GM23338 (cell line): ENCODE data around the gene ZNF438. TPM values are rescaled to one million over a fixed set of nuclear protein-coding genes. Genes with fewer than 3 reads are reported as not detected.

Experiments used
- ATAC-seq: fragments of 200-7000 bp; cut with Tn5 transposase; 3 replicates; pipeline ENCODE4 v1.9.1; 2020
- DNase-seq: peaks from one replicate; pipeline ENCODE4 v3.0.0-alpha.2; 2015; ENCODE audit warnings: low spot score
- H2AFZ ChIP-seq: fragments of 200-600 bp; sonication (generic); 2 replicates; pipeline ENCODE4 v1.8.0; 2016; ENCODE audit warnings: antibody characterized with exemption, mild to moderate bottlenecking, moderate library complexity
- H3F3A ChIP-seq: fragments of 200-600 bp; sonication (generic); replicated peaks from 2 replicates; pipeline ENCODE4 v1.8.0; 2017; ENCODE audit warnings: antibody characterized with exemption, mixed run types, low read depth
- H3K27ac ChIP-seq: fragments of 200-600 bp; sonication (generic); 2 replicates; pipeline ENCODE4 v1.6.1; 2016; ENCODE audit warnings: low read depth
- H3K27me3 ChIP-seq: fragments of 200-600 bp; sonication (generic); 2 replicates; pipeline ENCODE4 v1.8.0; 2016; ENCODE audit warnings: mild to moderate bottlenecking, mixed run types, moderate library complexity; ENCODE audit not compliant: insufficient read depth
- H3K36me3 ChIP-seq: fragments of 200-600 bp; sonication (generic); 2 replicates; pipeline ENCODE4 v1.8.0; 2016; ENCODE audit warnings: mild to moderate bottlenecking; ENCODE audit not compliant: insufficient read depth
- H3K4me1 ChIP-seq: fragments of 200-600 bp; sonication (generic); 2 replicates; pipeline ENCODE4 v1.8.0; 2016; ENCODE audit warnings: mild to moderate bottlenecking, moderate library complexity; ENCODE audit not compliant: insufficient read depth
- H3K4me2 ChIP-seq: fragments of 200-600 bp; sonication (generic); 2 replicates; pipeline ENCODE4 v1.7.1; 2017; ENCODE audit warnings: mixed run types
- H3K4me3 ChIP-seq: fragments of 200-600 bp; sonication (generic); 2 replicates; pipeline ENCODE4 v1.6.1; 2016; ENCODE audit warnings: mixed run types
- H3K79me2 ChIP-seq: fragments of 200-600 bp; sonication (generic); replicated peaks from 2 replicates; pipeline ENCODE4 v1.8.0; 2017; ENCODE audit warnings: mild to moderate bottlenecking; ENCODE audit not compliant: insufficient read depth
- H3K9me2 ChIP-seq: fragments of 200-600 bp; sonication (generic); 2 replicates; pipeline ENCODE4 v1.8.0; 2017; ENCODE audit not compliant: insufficient read depth
- H4K20me1 ChIP-seq: fragments of 200-600 bp; sonication (generic); replicated peaks from 2 replicates; pipeline ENCODE4 v1.8.0; 2017; ENCODE audit warnings: mild to moderate bottlenecking; ENCODE audit not compliant: insufficient read depth
- H3K27ac Mint-ChIP-seq: 2 replicates; pipeline ENCODE4 v1.8.0; 2020; ENCODE audit warnings: inconsistent platforms, mild to moderate bottlenecking, moderate library complexity, mixed read lengths
- H3K27me3 Mint-ChIP-seq: 3 replicates; pipeline ENCODE4 v1.8.0; 2022; ENCODE audit warnings: low read depth, mild to moderate bottlenecking, moderate library complexity, mixed read lengths, inconsistent platforms; ENCODE audit not compliant: insufficient read depth, poor library complexity
- H3K36me3 Mint-ChIP-seq: 3 replicates; pipeline ENCODE4 v1.8.0; 2021; ENCODE audit warnings: low read depth, mild to moderate bottlenecking, inconsistent platforms, moderate library complexity, mixed read lengths
- H3K4me1 Mint-ChIP-seq: 3 replicates; pipeline ENCODE4 v1.8.0; 2020; ENCODE audit warnings: mild to moderate bottlenecking, inconsistent platforms, mixed read lengths
- H3K4me3 Mint-ChIP-seq: 3 replicates; pipeline ENCODE4 v1.8.0; 2021; ENCODE audit warnings: moderate library complexity, mild to moderate bottlenecking, inconsistent platforms, mixed read lengths
- H3K9me3 Mint-ChIP-seq: 3 replicates; pipeline ENCODE4 v1.8.0; 2020; ENCODE audit warnings: moderate library complexity, mild to moderate bottlenecking, inconsistent platforms, mixed read lengths
- CREB1 ChIP-seq: fragments of 250-450 bp; sonication (Bioruptor Pico); IDR thresholded peaks from 2 replicates; pipeline ENCODE4 v1.5.0; 2020; ENCODE audit warnings: low read depth, mild to moderate bottlenecking, moderate library complexity
- ETS1 ChIP-seq: IDR thresholded peaks from 2 replicates; pipeline ENCODE4 v1.6.1; 2016; ENCODE audit warnings: antibody characterized with exemption
- EZH2 ChIP-seq: fragments of 200-600 bp; sonication (generic); IDR thresholded peaks from one replicate; pipeline ENCODE4 v1.8.0; 2017; ENCODE audit warnings: antibody characterized with exemption, mild to moderate bottlenecking, low read depth; ENCODE audit not compliant: unreplicated experiment
- EZH2phosphoT487 ChIP-seq: fragments of 200-600 bp; sonication (generic); IDR thresholded peaks from one replicate; pipeline ENCODE4 v1.8.1; 2018; ENCODE audit warnings: antibody characterized with exemption; ENCODE audit not compliant: unreplicated experiment
- JUNB ChIP-seq: IDR thresholded peaks from one replicate; pipeline ENCODE4 v1.6.1; 2016; ENCODE audit warnings: antibody characterized with exemption; ENCODE audit not compliant: unreplicated experiment
- NANOG ChIP-seq: IDR thresholded peaks from 2 replicates; pipeline ENCODE4 v1.6.1; 2016; ENCODE audit warnings: antibody characterized with exemption, borderline replicate concordance
- POLR2AphosphoS5 ChIP-seq: IDR thresholded peaks from 2 replicates; pipeline ENCODE4 v1.6.1; 2016; ENCODE audit warnings: antibody characterized with exemption, low read depth
- REST ChIP-seq: IDR thresholded peaks from one replicate; pipeline ENCODE4 v1.6.1; 2018; ENCODE audit warnings: antibody characterized with exemption; ENCODE audit not compliant: unreplicated experiment
- STAT1 ChIP-seq: IDR thresholded peaks from one replicate; pipeline ENCODE4 v1.6.1; 2016; ENCODE audit warnings: antibody characterized with exemption; ENCODE audit not compliant: unreplicated experiment
- ZNF114 ChIP-seq: fragments of 250-450 bp; sonication (Bioruptor Pico); IDR thresholded peaks from 2 replicates; pipeline ENCODE4 v1.5.0; 2020; ENCODE audit warnings: mild to moderate bottlenecking, moderate library complexity
- ZNF331 ChIP-seq: fragments of 250-450 bp; sonication (Bioruptor Pico); IDR thresholded peaks from 2 replicates; pipeline ENCODE4 v1.5.0; 2020; ENCODE audit warnings: low read depth, mild to moderate bottlenecking, moderate library complexity
- polyA plus RNA-seq: library from polyadenylated mRNA; unstranded; fragments of >200 nt; fragmentation: Nextera tagmentation; extraction: Ambion mirVana; gene quantifications from 2 replicates; pipeline ENCODE4 v1.2.1, GENCODE V29; 2016
- total RNA-seq: library from RNA; depleted of rRNA; stranded (reverse); fragments of >200 nt; shearing (Covaris generic); gene quantifications from 2 replicates; pipeline ENCODE4 v1.2.3, GENCODE V29; 2014
- TF ChIP-seq, protein P1 (sequence below): fragments of 250-450 bp; sonication (Bioruptor Pico); IDR thresholded peaks from 2 replicates; pipeline ENCODE4 v1.5.0; 2020; ENCODE audit warnings: mild to moderate bottlenecking, moderate library complexity

Gene ZNF438
- total and polyA plus RNA-seq, 2 experiments from 2014 or later = 0.91 to 0.94 TPM

GRCh38 chr10:31000071-31000782 lies 31.4 kb downstream of the ZNF438 start (continued):
- TF ChIP-seq, protein P1, sequence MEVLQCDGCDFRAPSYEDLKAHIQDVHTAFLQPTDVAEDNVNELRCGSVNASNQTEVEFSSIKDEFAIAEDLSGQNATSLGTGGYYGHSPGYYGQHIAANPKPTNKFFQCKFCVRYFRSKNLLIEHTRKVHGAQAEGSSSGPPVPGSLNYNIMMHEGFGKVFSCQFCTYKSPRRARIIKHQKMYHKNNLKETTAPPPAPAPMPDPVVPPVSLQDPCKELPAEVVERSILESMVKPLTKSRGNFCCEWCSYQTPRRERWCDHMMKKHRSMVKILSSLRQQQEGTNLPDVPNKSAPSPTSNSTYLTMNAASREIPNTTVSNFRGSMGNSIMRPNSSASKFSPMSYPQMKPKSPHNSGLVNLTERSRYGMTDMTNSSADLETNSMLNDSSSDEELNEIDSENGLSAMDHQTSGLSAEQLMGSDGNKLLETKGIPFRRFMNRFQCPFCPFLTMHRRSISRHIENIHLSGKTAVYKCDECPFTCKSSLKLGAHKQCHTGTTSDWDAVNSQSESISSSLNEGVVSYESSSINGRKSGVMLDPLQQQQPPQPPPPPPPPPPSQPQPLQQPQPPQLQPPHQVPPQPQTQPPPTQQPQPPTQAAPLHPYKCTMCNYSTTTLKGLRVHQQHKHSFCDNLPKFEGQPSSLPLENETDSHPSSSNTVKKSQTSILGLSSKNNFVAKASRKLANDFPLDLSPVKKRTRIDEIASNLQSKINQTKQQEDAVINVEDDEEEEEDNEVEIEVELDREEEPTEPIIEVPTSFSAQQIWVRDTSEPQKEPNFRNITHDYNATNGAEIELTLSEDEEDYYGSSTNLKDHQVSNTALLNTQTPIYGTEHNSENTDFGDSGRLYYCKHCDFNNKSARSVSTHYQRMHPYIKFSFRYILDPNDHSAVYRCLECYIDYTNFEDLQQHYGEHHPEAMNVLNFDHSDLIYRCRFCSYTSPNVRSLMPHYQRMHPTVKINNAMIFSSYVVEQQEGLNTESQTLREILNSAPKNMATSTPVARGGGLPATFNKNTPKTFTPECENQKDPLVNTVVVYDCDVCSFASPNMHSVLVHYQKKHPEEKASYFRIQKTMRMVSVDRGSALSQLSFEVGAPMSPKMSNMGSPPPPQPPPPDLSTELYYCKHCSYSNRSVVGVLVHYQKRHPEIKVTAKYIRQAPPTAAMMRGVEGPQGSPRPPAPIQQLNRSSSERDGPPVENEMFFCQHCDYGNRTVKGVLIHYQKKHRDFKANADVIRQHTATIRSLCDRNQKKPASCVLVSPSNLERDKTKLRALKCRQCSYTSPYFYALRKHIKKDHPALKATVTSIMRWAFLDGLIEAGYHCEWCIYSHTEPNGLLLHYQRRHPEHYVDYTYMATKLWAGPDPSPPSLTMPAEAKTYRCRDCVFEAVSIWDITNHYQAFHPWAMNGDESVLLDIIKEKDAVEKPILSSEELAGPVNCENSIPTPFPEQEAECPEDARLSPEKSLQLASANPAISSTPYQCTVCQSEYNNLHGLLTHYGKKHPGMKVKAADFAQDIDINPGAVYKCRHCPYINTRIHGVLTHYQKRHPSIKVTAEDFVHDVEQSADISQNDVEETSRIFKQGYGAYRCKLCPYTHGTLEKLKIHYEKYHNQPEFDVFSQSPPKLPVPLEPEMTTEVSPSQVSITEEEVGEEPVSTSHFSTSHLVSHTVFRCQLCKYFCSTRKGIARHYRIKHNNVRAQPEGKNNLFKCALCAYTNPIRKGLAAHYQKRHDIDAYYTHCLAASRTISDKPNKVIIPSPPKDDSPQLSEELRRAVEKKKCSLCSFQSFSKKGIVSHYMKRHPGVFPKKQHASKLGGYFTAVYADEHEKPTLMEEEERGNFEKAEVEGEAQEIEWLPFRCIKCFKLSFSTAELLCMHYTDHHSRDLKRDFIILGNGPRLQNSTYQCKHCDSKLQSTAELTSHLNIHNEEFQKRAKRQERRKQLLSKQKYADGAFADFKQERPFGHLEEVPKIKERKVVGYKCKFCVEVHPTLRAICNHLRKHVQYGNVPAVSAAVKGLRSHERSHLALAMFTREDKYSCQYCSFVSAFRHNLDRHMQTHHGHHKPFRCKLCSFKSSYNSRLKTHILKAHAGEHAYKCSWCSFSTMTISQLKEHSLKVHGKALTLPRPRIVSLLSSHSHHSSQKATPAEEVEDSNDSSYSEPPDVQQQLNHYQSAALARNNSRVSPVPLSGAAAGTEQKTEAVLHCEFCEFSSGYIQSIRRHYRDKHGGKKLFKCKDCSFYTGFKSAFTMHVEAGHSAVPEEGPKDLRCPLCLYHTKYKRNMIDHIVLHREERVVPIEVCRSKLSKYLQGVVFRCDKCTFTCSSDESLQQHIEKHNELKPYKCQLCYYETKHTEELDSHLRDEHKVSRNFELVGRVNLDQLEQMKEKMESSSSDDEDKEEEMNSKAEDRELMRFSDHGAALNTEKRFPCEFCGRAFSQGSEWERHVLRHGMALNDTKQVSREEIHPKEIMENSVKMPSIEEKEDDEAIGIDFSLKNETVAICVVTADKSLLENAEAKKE (CRISPR knock-in tag) = no peak
- TF ChIP-seq ZNF331 (no peak), POLR2AphosphoS5 (no peak), NANOG (no peak), STAT1 (no peak), JUNB (no peak), ZNF114 (CRISPR knock-in tag) (no peak)

- H3K27ac Mint-ChIP-seq = no peak overlapping the region
- peaks cover 10% of the 10 kb centered on the region for H3K36me3 Mint-ChIP-seq
- H3K79me2 ChIP-seq = no peaks in the 10 kb centered on the region
- no peaks in the 10 kb centered on the region for H3K27me3 Mint-ChIP-seq
- peaks cover 13% of the 10 kb centered on the region; the same call in 1 of the 2 replicates for H3K36me3 ChIP-seq
- H3K4me1 Mint-ChIP-seq = peaks cover 7% of the 10 kb centered on the region; the same call in 2 of the 3 replicates
- no peaks in the 10 kb centered on the region for H3F3A ChIP-seq
- DNase-seq (no peak), ATAC-seq (no peak)
- H3K9me2 ChIP-seq = peaks cover 6% of the 10 kb centered on the region
- H3K4me2 ChIP-seq = no peak overlapping the region
- no peaks in the 10 kb centered on the region for H3K27me3 ChIP-seq
- H3K4me1 ChIP-seq = no peaks in the 10 kb centered on the region
- no peak overlapping the region for H3K27ac ChIP-seq
- no peak overlapping the region for H2AFZ ChIP-seq
- peaks cover 15% of the 10 kb centered on the region for H3K9me3 Mint-ChIP-seq
- H4K20me1 ChIP-seq = no peaks in the 10 kb centered on the region
- H3K4me3 ChIP-seq = no peak overlapping the region
- no peak overlapping the region for H3K4me3 Mint-ChIP-seq
- no peak for TF ChIP-seq NANOG
- TF ChIP-seq REST = no peak
- no peak for TF ChIP-seq ETS1
- no peak for TF ChIP-seq ZNF114 (CRISPR knock-in tag)
- no peak for TF ChIP-seq EZH2
- no peak for TF ChIP-seq ZNF331
- no peak for TF ChIP-seq STAT1
- TF ChIP-seq CREB1 (CRISPR knock-in tag) = no peak
- no peak for TF ChIP-seq EZH2phosphoT487
- TF ChIP-seq POLR2AphosphoS5 = no peak
- no peak for TF ChIP-seq JUNB
Measured at GRCh38 chr10:30999070-30999712, 32.5 kb downstream of the ZNF438 start.
